Measurements from ENCODE around the gene PPY. TPM values are rescaled to one million over a fixed set of nuclear protein-coding genes. Genes with fewer than 3 reads are reported as not detected.

The PPY gene
- total and polyA plus RNA-seq, 10 of the 15 experiments (the other 5 are each of a cell fraction or from before 2014, with no cell fraction given): 0.91 TPM; not detected in 9

GRCh38 chr17:43917348-43918025 lies 24.8 kb downstream of the PPY start (continued):
- TF ChIP-seq SMARCA5 (IDR thresholded peaks at IDR 0.05): no peak
- no peak for TF ChIP-seq PAX5 (IDR thresholded peaks at IDR 0.05; ENCODE audit: borderline replicate concordance, low read depth, low read length)
- TF ChIP-seq ZSCAN29 (IDR thresholded peaks at IDR 0.05): no peak
- TF ChIP-seq, protein P1, sequence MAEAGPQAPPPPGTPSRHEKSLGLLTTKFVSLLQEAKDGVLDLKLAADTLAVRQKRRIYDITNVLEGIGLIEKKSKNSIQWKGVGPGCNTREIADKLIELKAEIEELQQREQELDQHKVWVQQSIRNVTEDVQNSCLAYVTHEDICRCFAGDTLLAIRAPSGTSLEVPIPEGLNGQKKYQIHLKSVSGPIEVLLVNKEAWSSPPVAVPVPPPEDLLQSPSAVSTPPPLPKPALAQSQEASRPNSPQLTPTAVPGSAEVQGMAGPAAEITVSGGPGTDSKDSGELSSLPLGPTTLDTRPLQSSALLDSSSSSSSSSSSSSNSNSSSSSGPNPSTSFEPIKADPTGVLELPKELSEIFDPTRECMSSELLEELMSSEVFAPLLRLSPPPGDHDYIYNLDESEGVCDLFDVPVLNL (IDR thresholded peaks at IDR 0.05; ENCODE audit: low read depth, low read length): no peak
- no peak for TF ChIP-seq STAT1 (conservative IDR thresholded peaks at IDR 0.05)
- no peak for TF ChIP-seq MYB (IDR thresholded peaks at IDR 0.05; ENCODE audit: borderline replicate concordance, low read depth, low read length)
- TF ChIP-seq POLR2A (IDR thresholded peaks at IDR 0.05; ENCODE audit: low read depth, low read length): peak; percentile 54

- ChIA-PET CTCF (no interaction called here), RAD21 (ENCODE audit: unreplicated experiment) (interaction anchor here (0.6 kb wide), 1 partner anchor 218 kb away, joined by 3 read pairs; no protein-coding TSS in a partner anchor), SMC1A (ENCODE audit: uncharacterized antibody, unreplicated experiment) (no interaction called here), POLR2A (no interaction called here)
- Histone ChIP-seq H2AFZ (ENCODE audit: control insufficient read depth, low read depth, low read length) (peak overlapping the region; percentile 87), H3K79me2 (ENCODE audit: control insufficient read depth, insufficient read depth, low read length) (no peaks in the 10 kb centered on the region), H3K9ac (ENCODE audit: control insufficient read depth, insufficient read depth, low read length) (peak overlapping the region; percentile 47; the same call in 1 of the 2 replicates), H3K4me1 (ENCODE audit: control insufficient read depth, insufficient read depth, low read length) (peaks cover 8% of the 10 kb centered on the region), H3K9me3 (replicated peaks; ENCODE audit: control insufficient read depth, insufficient read depth, low read length) (no peaks in the 10 kb centered on the region; the same call in 2 of the 3 replicates), H3K36me3 (ENCODE audit: control insufficient read depth in 2 of 2, insufficient read depth in 2 of 2, low read length in 1 of 2) (no peaks in the 10 kb centered on the region), H3K27ac (ENCODE audit: control insufficient read depth, insufficient read depth) (no peak overlapping the region), H3K27me3 (replicated peaks in 1 of 2; ENCODE audit: control insufficient read depth in 2 of 2, insufficient read depth in 2 of 2, low read length in 1 of 2) (no peaks in the 10 kb centered on the region), H4K20me1 (ENCODE audit: control insufficient read depth, insufficient read depth) (no peaks in the 10 kb centered on the region), H3K4me3 (no peak overlapping the region), H3K4me2 (ENCODE audit: control insufficient read depth, insufficient read depth) (peak overlapping the region; percentile 89)
- 2% methylated on average over 8 of the region's 8 CpGs for WGBS (ENCODE audit: insufficient coverage, insufficient replicate concordance, low lambda C conversion rate, missing lambda C conversion rate)
- intact Hi-C loops (cut with micrococcal nuclease; ENCODE audit: unreplicated experiment) (no loop called here), in situ Hi-C loops (cut with MboI) (no loop called here)
- no peak for ATAC-seq
- TF ChIP-seq RUNX3 (IDR thresholded peaks at IDR 0.05; ENCODE audit: low read length) (peak; percentile 39), TCF12 (IDR thresholded peaks at IDR 0.05; ENCODE audit: low read depth, low read length) (no peak), RAD21 (IDR thresholded peaks at IDR 0.05; ENCODE audit: insufficient read depth, low read depth, low read length) (no peak), BACH1 (IDR thresholded peaks at IDR 0.05; ENCODE audit: borderline replicate concordance) (no peak), SRF (IDR thresholded peaks at IDR 0.05; ENCODE audit: low read depth in 2 of 2, low read length in 2 of 2) (no peak), LARP7 (IDR thresholded peaks at IDR 0.05) (no peak), IKZF2 (IDR thresholded peaks at IDR 0.05) (0 out of 4 replicates have a peak, but pooled peaks of 1 of the 2 experiments have one; percentile 16), SREBF1 (IDR thresholded peaks at IDR 0.05; ENCODE audit: low read length) (no peak)
- TF ChIP-seq, protein P2, sequence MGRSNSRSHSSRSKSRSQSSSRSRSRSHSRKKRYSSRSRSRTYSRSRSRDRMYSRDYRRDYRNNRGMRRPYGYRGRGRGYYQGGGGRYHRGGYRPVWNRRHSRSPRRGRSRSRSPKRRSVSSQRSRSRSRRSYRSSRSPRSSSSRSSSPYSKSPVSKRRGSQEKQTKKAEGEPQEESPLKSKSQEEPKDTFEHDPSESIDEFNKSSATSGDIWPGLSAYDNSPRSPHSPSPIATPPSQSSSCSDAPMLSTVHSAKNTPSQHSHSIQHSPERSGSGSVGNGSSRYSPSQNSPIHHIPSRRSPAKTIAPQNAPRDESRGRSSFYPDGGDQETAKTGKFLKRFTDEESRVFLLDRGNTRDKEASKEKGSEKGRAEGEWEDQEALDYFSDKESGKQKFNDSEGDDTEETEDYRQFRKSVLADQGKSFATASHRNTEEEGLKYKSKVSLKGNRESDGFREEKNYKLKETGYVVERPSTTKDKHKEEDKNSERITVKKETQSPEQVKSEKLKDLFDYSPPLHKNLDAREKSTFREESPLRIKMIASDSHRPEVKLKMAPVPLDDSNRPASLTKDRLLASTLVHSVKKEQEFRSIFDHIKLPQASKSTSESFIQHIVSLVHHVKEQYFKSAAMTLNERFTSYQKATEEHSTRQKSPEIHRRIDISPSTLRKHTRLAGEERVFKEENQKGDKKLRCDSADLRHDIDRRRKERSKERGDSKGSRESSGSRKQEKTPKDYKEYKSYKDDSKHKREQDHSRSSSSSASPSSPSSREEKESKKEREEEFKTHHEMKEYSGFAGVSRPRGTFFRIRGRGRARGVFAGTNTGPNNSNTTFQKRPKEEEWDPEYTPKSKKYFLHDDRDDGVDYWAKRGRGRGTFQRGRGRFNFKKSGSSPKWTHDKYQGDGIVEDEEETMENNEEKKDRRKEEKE (IDR thresholded peaks at IDR 0.05): no peak
- TF ChIP-seq, protein P3, sequence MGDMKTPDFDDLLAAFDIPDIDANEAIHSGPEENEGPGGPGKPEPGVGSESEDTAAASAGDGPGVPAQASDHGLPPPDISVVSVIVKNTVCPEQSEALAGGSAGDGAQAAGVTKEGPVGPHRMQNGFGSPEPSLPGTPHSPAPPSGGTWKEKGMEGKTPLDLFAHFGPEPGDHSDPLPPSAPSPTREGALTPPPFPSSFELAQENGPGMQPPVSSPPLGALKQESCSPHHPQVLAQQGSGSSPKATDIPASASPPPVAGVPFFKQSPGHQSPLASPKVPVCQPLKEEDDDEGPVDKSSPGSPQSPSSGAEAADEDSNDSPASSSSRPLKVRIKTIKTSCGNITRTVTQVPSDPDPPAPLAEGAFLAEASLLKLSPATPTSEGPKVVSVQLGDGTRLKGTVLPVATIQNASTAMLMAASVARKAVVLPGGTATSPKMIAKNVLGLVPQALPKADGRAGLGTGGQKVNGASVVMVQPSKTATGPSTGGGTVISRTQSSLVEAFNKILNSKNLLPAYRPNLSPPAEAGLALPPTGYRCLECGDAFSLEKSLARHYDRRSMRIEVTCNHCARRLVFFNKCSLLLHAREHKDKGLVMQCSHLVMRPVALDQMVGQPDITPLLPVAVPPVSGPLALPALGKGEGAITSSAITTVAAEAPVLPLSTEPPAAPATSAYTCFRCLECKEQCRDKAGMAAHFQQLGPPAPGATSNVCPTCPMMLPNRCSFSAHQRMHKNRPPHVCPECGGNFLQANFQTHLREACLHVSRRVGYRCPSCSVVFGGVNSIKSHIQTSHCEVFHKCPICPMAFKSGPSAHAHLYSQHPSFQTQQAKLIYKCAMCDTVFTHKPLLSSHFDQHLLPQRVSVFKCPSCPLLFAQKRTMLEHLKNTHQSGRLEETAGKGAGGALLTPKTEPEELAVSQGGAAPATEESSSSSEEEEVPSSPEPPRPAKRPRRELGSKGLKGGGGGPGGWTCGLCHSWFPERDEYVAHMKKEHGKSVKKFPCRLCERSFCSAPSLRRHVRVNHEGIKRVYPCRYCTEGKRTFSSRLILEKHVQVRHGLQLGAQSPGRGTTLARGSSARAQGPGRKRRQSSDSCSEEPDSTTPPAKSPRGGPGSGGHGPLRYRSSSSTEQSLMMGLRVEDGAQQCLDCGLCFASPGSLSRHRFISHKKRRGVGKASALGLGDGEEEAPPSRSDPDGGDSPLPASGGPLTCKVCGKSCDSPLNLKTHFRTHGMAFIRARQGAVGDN (IDR thresholded peaks at IDR 0.05): 0 out of 2 replicates have a peak, but pooled peaks have one; percentile 58
- BruUV-seq (replicated peaks): no TSS peak
- FAIRE-seq: no peak
- DNase-seq (ENCODE audit: low read depth, low spot score): peak; percentile 36
Observed at GRCh38 chr17:43917016-43917347, 25.3 kb downstream of the PPY start.
